A673 (cell line): ENCODE results near the gene ZNF425. TPM values are rescaled to one million over a fixed set of nuclear protein-coding genes. Genes with fewer than 3 reads are reported as not detected.

Experiments
- BruUV-seq: library from RNA; stranded (reverse); fragments of 400-500 nt; replicated peaks from 2 replicates; lab custom pipeline; 2021; lab: Mats Ljungman, UMichigan
- CTCF ChIA-PET: fragments of 300-600 bp; sonication (Branson Sonifier 250); formaldehyde crosslinking; loops from one replicate; lab custom pipeline; 2022; ENCODE audit warnings: antibody characterized with exemption; lab: Charles Lee
- POLR2A ChIA-PET: fragments of 300-600 bp; sonication (Branson Sonifier 250); formaldehyde crosslinking; loops from one replicate; lab custom pipeline; 2022; ENCODE audit warnings: antibody characterized with exemption; ENCODE audit not compliant: low non-redundant PET; lab: Charles Lee
- DNase-seq: peaks from one replicate; pipeline ENCODE4 v3.0.0-alpha.2; 2015; ENCODE audit warnings: low spot score
- H3K27ac ChIP-seq: fragments of 200-600 bp; sonication (generic); 2 replicates; pipeline ENCODE4 v1.5.1; 2016; ENCODE audit warnings: mixed run types, low read depth, mild to moderate bottlenecking, mixed read lengths, antibody characterized with exemption, low read length; ENCODE audit not compliant: poor library complexity, severe bottlenecking
- H3K27me3 ChIP-seq: fragments of 200-600 bp; sonication (generic); replicated peaks from 2 replicates; pipeline ENCODE4 v1.6.1; 2017; ENCODE audit warnings: mixed run types, low read depth, mild to moderate bottlenecking, mixed read lengths, antibody characterized with exemption, low read length; ENCODE audit not compliant: insufficient read depth, poor library complexity
- H3K36me3 ChIP-seq: fragments of 200-600 bp; sonication (generic); 2 replicates; pipeline ENCODE4 v1.6.1; 2016; ENCODE audit warnings: mixed run types, mild to moderate bottlenecking, mixed read lengths, antibody characterized with exemption, low read length; ENCODE audit not compliant: insufficient read depth, poor library complexity, severe bottlenecking
- H3K4me1 ChIP-seq: fragments of 200-600 bp; sonication (generic); 2 replicates; pipeline ENCODE4 v1.6.1; 2017; ENCODE audit warnings: mixed run types, mild to moderate bottlenecking, mixed read lengths, antibody characterized with exemption, low read length; ENCODE audit not compliant: insufficient read depth, poor library complexity, severe bottlenecking
- H3K4me3 ChIP-seq: fragments of 200-600 bp; sonication (generic); 2 replicates; pipeline ENCODE4 v1.5.1; 2016; ENCODE audit warnings: low read depth, mixed run types, mild to moderate bottlenecking, mixed read lengths, low read length; ENCODE audit not compliant: poor library complexity, severe bottlenecking
- H3K9me3 ChIP-seq: fragments of 200-600 bp; sonication (generic); 2 replicates; pipeline ENCODE4 v1.6.1; 2016; ENCODE audit warnings: mixed run types, low read depth, mild to moderate bottlenecking, mixed read lengths, antibody characterized with exemption, low read length; ENCODE audit not compliant: poor library complexity, severe bottlenecking
- EZH2 ChIP-seq: fragments of 200-600 bp; sonication (generic); IDR thresholded peaks from 2 replicates; pipeline ENCODE4 v1.6.1; 2017; ENCODE audit warnings: borderline replicate concordance, low read depth, mild to moderate bottlenecking, mixed read lengths, antibody characterized with exemption, low read length; ENCODE audit not compliant: poor library complexity, severe bottlenecking
- intact Hi-C: fragments of 100-400 bp; cut with micrococcal nuclease; formaldehyde crosslinking; loops from one replicate; pipeline ENCODE4 v1.10.0; 2022; ENCODE audit not compliant: unreplicated experiment
- total RNA-seq: library from RNA; stranded (reverse); gene quantifications from 2 replicates; pipeline ENCODE4 v1.2.3, GENCODE V29; 2021
- TF ChIP-seq, protein P1 (sequence below): fragments of 300-800, 200-600 bp; sonication (generic); conservative IDR thresholded peaks from 2 replicates; pipeline ENCODE4 v1.5.1; 2017; ENCODE audit warnings: low read depth, mild to moderate bottlenecking, antibody characterized with exemption, low read length, moderate library complexity, mixed read lengths

Gene ZNF425
- total RNA-seq, 1 experiment from 2014 or later = 1.2 TPM

DNA sequence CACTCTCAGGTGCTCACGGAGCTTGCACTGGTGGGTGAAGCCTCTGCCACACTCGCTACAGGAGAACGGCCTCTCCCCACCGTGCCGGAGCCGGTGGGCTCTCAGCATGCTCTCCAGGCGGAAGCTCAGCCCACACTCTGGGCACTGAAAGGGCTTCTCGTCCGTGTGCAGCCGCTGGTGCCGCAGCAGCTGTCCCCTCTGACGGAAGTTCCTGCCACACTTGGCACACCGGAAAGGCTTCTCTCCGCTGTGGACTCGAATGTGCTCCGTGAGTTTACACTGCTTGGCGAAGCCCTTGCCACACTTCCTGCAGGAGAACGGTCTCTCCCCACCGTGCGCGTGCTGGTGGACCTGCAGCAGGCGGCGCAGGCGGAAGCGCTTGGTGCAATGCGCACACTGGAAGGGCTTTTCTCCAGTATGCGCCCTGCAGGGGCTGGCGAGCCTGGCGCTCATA lies 54.9 kb downstream of the ZNF425 start:
- POLR2A ChIA-PET = no interaction called here
- no peaks in the 10 kb centered on the region for H3K27me3 ChIP-seq
- H3K36me3 ChIP-seq = peaks cover 24% of the 10 kb centered on the region
- H3K4me1 ChIP-seq = no peaks in the 10 kb centered on the region
- no peak overlapping the region for H3K4me3 ChIP-seq
- CTCF ChIA-PET = no interaction called here
- no peak overlapping the region for H3K27ac ChIP-seq
- intact Hi-C loops = no loop called here
- no peaks in the 10 kb centered on the region for H3K9me3 ChIP-seq
- BruUV-seq = no TSS peak
- DNase-seq = no peak
- TF ChIP-seq, protein P1, sequence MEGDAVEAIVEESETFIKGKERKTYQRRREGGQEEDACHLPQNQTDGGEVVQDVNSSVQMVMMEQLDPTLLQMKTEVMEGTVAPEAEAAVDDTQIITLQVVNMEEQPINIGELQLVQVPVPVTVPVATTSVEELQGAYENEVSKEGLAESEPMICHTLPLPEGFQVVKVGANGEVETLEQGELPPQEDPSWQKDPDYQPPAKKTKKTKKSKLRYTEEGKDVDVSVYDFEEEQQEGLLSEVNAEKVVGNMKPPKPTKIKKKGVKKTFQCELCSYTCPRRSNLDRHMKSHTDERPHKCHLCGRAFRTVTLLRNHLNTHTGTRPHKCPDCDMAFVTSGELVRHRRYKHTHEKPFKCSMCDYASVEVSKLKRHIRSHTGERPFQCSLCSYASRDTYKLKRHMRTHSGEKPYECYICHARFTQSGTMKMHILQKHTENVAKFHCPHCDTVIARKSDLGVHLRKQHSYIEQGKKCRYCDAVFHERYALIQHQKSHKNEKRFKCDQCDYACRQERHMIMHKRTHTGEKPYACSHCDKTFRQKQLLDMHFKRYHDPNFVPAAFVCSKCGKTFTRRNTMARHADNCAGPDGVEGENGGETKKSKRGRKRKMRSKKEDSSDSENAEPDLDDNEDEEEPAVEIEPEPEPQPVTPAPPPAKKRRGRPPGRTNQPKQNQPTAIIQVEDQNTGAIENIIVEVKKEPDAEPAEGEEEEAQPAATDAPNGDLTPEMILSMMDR = no peak
- TF ChIP-seq EZH2 = no peak

DNA sequence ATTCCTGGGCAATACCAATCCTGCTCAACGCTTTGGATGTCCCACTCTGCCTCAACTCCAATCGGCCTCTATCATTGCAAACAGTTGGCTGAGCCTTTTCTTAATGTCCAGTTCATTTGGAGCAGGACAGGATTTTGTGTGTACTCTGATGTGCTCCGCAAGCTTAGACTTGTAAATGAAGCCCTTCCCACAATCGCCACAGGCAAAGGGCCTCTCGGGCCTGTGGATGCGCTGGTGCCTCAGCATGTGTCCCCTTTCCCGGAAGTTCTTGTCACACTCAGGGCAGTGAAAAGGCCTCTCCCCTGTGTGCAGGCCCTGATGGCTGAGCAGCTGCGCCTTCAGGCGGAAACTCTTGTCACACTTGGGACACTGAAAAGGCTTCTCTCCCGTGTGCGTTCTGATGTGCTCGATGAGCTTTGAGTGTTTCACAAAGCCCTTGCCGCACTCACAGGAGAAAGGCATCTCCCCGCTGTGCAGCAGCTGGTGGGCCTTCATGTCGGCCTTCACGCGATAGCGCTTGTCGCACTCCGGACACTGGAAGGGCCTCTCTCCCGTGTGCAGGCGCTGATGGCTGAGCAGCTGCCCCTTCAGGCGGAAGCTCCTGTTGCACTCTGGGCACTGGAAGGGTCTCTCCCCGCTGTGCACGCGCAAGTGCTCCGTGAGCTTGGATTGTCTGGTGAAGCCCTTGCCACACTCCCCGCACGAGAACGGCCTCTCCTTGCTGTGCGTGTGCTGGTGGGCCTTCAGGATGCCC lies 55.6 kb downstream of the ZNF425 start:
- intact Hi-C loops = no loop called here
- Histone ChIP-seq H3K27me3 (no peaks in the 10 kb centered on the region), H3K4me3 (no peak overlapping the region), H3K4me1 (no peaks in the 10 kb centered on the region), H3K27ac (no peak overlapping the region), H3K9me3 (no peaks in the 10 kb centered on the region), H3K36me3 (peaks cover 24% of the 10 kb centered on the region)
- ChIA-PET POLR2A (no interaction called here), CTCF (interaction anchor here (0.6 kb wide), 1 partner anchor 16 kb away, joined by 4 read pairs; no protein-coding TSS in a partner anchor)
- no peak for DNase-seq
- BruUV-seq = no TSS peak
- TF ChIP-seq, protein P1 = no peak
- TF ChIP-seq EZH2 = no peak

DNA sequence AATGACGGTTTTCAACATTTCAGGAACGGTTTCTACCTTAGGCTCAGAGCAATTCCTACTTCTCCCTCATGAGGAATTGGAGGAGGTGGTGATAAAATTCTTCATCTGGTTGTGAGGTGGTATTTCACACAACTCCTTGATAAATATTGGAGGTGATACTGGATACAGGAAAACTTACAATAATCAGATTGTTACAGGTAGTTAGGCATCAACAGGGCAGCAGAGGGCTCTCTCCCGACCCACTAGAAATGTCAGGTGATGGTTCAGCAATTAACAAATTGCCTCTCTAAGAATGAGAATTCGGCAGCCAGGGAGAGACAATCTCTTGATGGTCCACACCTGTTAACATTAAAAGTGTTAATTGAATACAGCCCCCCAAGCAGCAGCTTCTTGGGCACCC lies 58.3 kb downstream of the ZNF425 start:
- no peaks in the 10 kb centered on the region for H3K4me1 ChIP-seq
- TF ChIP-seq, protein P1 = no peak
- TF ChIP-seq EZH2 = no peak
- DNase-seq = no peak
- H3K27ac ChIP-seq = no peak overlapping the region
- H3K9me3 ChIP-seq = no peaks in the 10 kb centered on the region
- H3K36me3 ChIP-seq = peaks cover 24% of the 10 kb centered on the region
- no peaks in the 10 kb centered on the region for H3K27me3 ChIP-seq
- BruUV-seq = no TSS peak
- ChIA-PET POLR2A (no interaction called here), CTCF (no interaction called here)
- intact Hi-C loops = loop anchor here (2.0 kb wide), 1 partner anchor 63 kb away; no protein-coding TSS in a partner anchor
- H3K4me3 ChIP-seq = no peak overlapping the region
